ENCODE measurements around the gene CCSER1.

Gene CCSER1

GRCh38 chr4:90084967-90085295 lies 42.3 kb upstream of the CCSER1 start:
- no peak for DNase-seq (ENCODE audit: low read depth, low spot score)
- H3K4me3 ChIP-seq (ENCODE audit: low read depth, low read length): no peak overlapping the region
- CTCF ChIA-PET: no interaction called here
- TF ChIP-seq, protein P1, sequence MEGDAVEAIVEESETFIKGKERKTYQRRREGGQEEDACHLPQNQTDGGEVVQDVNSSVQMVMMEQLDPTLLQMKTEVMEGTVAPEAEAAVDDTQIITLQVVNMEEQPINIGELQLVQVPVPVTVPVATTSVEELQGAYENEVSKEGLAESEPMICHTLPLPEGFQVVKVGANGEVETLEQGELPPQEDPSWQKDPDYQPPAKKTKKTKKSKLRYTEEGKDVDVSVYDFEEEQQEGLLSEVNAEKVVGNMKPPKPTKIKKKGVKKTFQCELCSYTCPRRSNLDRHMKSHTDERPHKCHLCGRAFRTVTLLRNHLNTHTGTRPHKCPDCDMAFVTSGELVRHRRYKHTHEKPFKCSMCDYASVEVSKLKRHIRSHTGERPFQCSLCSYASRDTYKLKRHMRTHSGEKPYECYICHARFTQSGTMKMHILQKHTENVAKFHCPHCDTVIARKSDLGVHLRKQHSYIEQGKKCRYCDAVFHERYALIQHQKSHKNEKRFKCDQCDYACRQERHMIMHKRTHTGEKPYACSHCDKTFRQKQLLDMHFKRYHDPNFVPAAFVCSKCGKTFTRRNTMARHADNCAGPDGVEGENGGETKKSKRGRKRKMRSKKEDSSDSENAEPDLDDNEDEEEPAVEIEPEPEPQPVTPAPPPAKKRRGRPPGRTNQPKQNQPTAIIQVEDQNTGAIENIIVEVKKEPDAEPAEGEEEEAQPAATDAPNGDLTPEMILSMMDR (IDR thresholded peaks at IDR 0.05; ENCODE audit: insufficient read depth, low read length, missing control alignments): no peak
- POLR2A ChIA-PET: no interaction called here

GRCh38 chr4:90093526-90093925 lies 33.7 kb upstream of the CCSER1 start:
- POLR2A ChIA-PET: no interaction called here

GRCh38 chr4:90095000-90095399 lies 32.2 kb upstream of the CCSER1 start:
- no peak overlapping the region for H3K4me3 ChIP-seq (ENCODE audit: low read depth, low read length)
- DNase-seq (ENCODE audit: low read depth, low spot score): no peak
- ChIA-PET CTCF (no interaction called here), POLR2A (no interaction called here)
- TF ChIP-seq, protein P1 (IDR thresholded peaks at IDR 0.05; ENCODE audit: insufficient read depth, low read length, missing control alignments): no peak

More at GRCh38 chr4:90093526-90093925, 33.7 kb upstream of the CCSER1 start:
- TF ChIP-seq, protein P1 (IDR thresholded peaks at IDR 0.05; ENCODE audit: insufficient read depth, low read length, missing control alignments): no peak
- no peak overlapping the region for H3K4me3 ChIP-seq (ENCODE audit: low read depth, low read length)
- DNase-seq (ENCODE audit: low read depth, low spot score): no peak
- CTCF ChIA-PET: no interaction called here

- no peak for DNase-seq (ENCODE audit: low read depth, low spot score)
- ChIA-PET CTCF (no interaction called here), POLR2A (no interaction called here)
- TF ChIP-seq, protein P1 (IDR thresholded peaks at IDR 0.05; ENCODE audit: insufficient read depth, low read length, missing control alignments): no peak
- no peak overlapping the region for H3K4me3 ChIP-seq (ENCODE audit: low read depth, low read length)
These were observed 27.4 kb upstream of the CCSER1 start for GRCh38 chr4:90099812-90100211.

DNA sequence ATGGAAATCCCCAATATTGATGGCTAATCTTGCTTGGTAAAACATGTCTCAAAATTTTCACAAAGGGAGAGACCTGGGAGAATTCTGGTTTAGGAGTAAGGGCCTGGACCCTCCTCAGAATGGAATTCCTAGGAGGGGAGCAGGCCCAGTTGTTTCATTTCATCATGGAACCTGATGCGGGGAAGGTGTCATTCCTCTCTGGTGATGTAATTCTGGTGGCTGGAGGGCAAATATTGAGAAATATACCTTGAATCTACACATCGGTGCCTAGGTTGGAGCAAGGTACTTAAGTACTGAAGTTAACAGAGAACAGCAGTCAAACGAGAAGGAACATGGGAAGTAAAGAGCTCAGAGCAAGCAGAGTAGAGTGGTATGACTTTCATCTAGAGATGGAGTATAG lies 23.2 kb upstream of the CCSER1 start:
- TF ChIP-seq, protein P1 (IDR thresholded peaks at IDR 0.05; ENCODE audit: insufficient read depth, low read length, missing control alignments): no peak
- H3K4me3 ChIP-seq (ENCODE audit: low read depth, low read length): no peak overlapping the region
- no peak for DNase-seq (ENCODE audit: low read depth, low spot score)
- ChIA-PET CTCF (no interaction called here), POLR2A (no interaction called here)

DNA sequence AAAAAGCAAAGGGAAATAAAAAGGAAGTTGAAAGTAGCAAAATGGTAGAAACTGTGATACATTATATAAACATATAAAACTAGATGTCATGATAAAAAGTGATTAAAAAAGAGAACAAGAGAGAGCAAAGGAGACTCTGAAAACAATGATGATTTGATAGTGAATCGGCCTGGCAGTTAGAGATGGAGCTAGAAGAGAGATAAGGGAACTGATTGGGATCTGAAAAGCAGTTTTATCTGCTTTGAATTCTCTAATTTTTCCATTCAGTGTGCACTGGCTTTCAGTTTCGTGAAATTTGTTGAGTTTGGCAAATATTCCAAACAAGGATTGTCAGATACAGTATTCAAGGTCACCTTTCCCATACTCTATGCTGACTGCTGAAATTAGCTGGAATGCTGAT lies 21.9 kb upstream of the CCSER1 start:
- ChIA-PET CTCF (no interaction called here), POLR2A (no interaction called here)
- TF ChIP-seq, protein P1 (IDR thresholded peaks at IDR 0.05; ENCODE audit: insufficient read depth, low read length, missing control alignments): no peak
- DNase-seq (ENCODE audit: low read depth, low spot score): no peak
- H3K4me3 ChIP-seq (ENCODE audit: low read depth, low read length): no peak overlapping the region

Measured in AG04449 (cell line).